ENCODE results near the gene STRBP. TPM values are rescaled to one million over a fixed set of nuclear protein-coding genes. Genes with fewer than 3 reads are reported as not detected.

STRBP gene
- total and polyA plus RNA-seq, 9 of the 15 experiments (the other 6 are each of a cell fraction or from before 2014, with no cell fraction given), result 27.7 to 84.0 (median 70.2) TPM

- TF ChIP-seq MGA (IDR thresholded peaks at IDR 0.05), result no peak
- no peak for TF ChIP-seq TAF7 (tag; IDR thresholded peaks at IDR 0.05)
- no peak for TF ChIP-seq ZNF592 (IDR thresholded peaks at IDR 0.05)
- TF ChIP-seq FOXK2 (conservative IDR thresholded peaks at IDR 0.05 in 1 of 2, IDR thresholded peaks at IDR 0.05 in 1 of 2; ENCODE audit: low read depth in 2 of 2), result peak in 1 of 2 experiments; percentile 32; a peak in 1 of 4 replicates
- TF ChIP-seq E2F5 (CRISPR knock-in tag; IDR thresholded peaks at IDR 0.05), result no peak
- no peak for TF ChIP-seq NR2F6 (CRISPR knock-in tag; IDR thresholded peaks at IDR 0.05)
- TF ChIP-seq KDM4B (IDR thresholded peaks at IDR 0.05; ENCODE audit: borderline replicate concordance in 2 of 2, low read depth in 1 of 2), result no peak
- no peak for TF ChIP-seq HMGN3 (IDR thresholded peaks at IDR 0.05; ENCODE audit: borderline replicate concordance, extremely low read depth, insufficient read length, low read depth, low read length)
- TF ChIP-seq PKNOX1 (IDR thresholded peaks at IDR 0.05), result 0 out of 2 replicates have a peak, but pooled peaks have one; percentile 3
These were observed 31.3 kb upstream of the STRBP start (continued) for GRCh38 chr9:123299558-123300126.

Measured in K562 (cell line).